ENCODE measurements around the gene ACTL7B.

- peak; percentile 21 for TF ChIP-seq CTCF (IDR thresholded peaks at IDR 0.05; ENCODE audit: borderline replicate concordance, extremely low read depth, low read length, poor library complexity, severe bottlenecking)
- TF ChIP-seq EZH2 (IDR thresholded peaks at IDR 0.05; ENCODE audit: borderline replicate concordance, low read depth, low read length, severe bottlenecking), result no peak
These were observed 41.7 kb downstream of the ACTL7B start for GRCh38 chr9:108813951-108814601.
